ENCODE data around the gene SLC5A10.

DNA sequence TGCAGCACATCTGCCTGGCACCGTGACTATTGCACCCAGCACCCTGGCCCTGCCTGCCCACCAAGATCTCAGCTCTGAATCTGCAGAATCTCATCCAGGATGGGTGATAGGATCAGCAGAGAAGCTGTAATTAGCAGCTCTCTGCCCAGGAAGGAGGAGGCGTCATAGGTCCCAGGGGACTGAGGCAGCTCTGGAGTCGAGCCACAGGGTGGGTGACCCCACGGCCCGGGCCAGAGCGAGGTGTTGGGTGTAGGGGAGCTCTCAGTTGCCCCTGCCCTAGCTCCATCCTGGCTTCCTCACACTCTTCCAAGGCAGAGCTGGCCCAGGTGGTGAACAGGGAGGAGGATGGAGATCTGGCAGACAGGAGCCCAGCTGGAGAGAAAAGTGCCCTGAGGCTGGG is 70.8 kb downstream of the SLC5A10 start:
- no peak for TF ChIP-seq EP300 (IDR thresholded peaks at IDR 0.05)
- TF ChIP-seq, protein P1, sequence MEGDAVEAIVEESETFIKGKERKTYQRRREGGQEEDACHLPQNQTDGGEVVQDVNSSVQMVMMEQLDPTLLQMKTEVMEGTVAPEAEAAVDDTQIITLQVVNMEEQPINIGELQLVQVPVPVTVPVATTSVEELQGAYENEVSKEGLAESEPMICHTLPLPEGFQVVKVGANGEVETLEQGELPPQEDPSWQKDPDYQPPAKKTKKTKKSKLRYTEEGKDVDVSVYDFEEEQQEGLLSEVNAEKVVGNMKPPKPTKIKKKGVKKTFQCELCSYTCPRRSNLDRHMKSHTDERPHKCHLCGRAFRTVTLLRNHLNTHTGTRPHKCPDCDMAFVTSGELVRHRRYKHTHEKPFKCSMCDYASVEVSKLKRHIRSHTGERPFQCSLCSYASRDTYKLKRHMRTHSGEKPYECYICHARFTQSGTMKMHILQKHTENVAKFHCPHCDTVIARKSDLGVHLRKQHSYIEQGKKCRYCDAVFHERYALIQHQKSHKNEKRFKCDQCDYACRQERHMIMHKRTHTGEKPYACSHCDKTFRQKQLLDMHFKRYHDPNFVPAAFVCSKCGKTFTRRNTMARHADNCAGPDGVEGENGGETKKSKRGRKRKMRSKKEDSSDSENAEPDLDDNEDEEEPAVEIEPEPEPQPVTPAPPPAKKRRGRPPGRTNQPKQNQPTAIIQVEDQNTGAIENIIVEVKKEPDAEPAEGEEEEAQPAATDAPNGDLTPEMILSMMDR (IDR thresholded peaks at IDR 0.05): no peak
- no peak for TF ChIP-seq POLR2A (IDR thresholded peaks at IDR 0.05; ENCODE audit: low read depth)
- no peak for TF ChIP-seq POLR2AphosphoS5 (IDR thresholded peaks at IDR 0.05)

Measured in esophagus muscularis mucosa (tissue), 4 donors.